Fibroblast of lung (primary cell): Measurements from ENCODE around the gene TBPL2.

Experiments used
- CTCF ChIP-seq, 2 donors: IDR thresholded peaks in 1 of 2; conservative IDR thresholded peaks in 1 of 2; 1 replicate in 1 of 2; 2 replicates in 1 of 2; pipeline ENCODE4 v1.5.1; 2011 to 2012; ENCODE audit warnings: low read length in 2 of 2, control low read depth in 1 of 2, inconsistent platforms in 1 of 2, low read depth in 1 of 2, mild to moderate bottlenecking in 1 of 2
- EZH2 ChIP-seq: IDR thresholded peaks from 2 replicates; pipeline ENCODE4 v1.5.1; 2012; ENCODE audit warnings: low read length, control low read depth, mild to moderate bottlenecking; ENCODE audit errors: missing control alignments

- TF ChIP-seq EZH2, result no peak
- TF ChIP-seq CTCF (conservative IDR thresholded peaks at IDR 0.05 in 1 of 2, IDR thresholded peaks at IDR 0.05 in 1 of 2; ENCODE audit: low read depth in 1 of 2, low read length in 2 of 2), result no peak
Observed at GRCh38 chr14:55434805-55435174, 5.6 kb downstream of the TBPL2 start.
